ENCODE data around the gene ENDOG. TPM values are rescaled to one million over a fixed set of nuclear protein-coding genes. Genes with fewer than 3 reads are reported as not detected.

ENDOG gene
- polyA plus RNA-seq, 1 donor from 2014 or later = 61.5 TPM

GRCh38 chr9:128809036-128809599 is 9.2 kb upstream of the ENDOG start:
- Histone ChIP-seq H3F3A (ENCODE audit: insufficient read depth, low read length, poor library complexity, severe bottlenecking) (no peaks in the 10 kb centered on the region), H3K4me2 (ENCODE audit: low read length) (no peak overlapping the region), H3K27ac (ENCODE audit: low read length) (no peak overlapping the region), H3K36me3 (ENCODE audit: insufficient read depth, low read length) (no peaks in the 10 kb centered on the region), H3K79me2 (replicated peaks; ENCODE audit: insufficient read depth, low read length) (no peaks in the 10 kb centered on the region), H3K4me3 (ENCODE audit: low read length) (no peak overlapping the region), H4K20me1 (ENCODE audit: insufficient read depth) (no peaks in the 10 kb centered on the region), H2AFZ (ENCODE audit: low read depth, low read length) (no peak overlapping the region), H3K27me3 (ENCODE audit: insufficient read depth, low read depth, low read length) (no peaks in the 10 kb centered on the region), H3K9me3 (ENCODE audit: low read length) (no peaks in the 10 kb centered on the region), H3K9me2 (ENCODE audit: insufficient read depth, low read length) (no peaks in the 10 kb centered on the region), H3K9ac (ENCODE audit: low read length) (no peak overlapping the region)
- TF ChIP-seq MXI1 (conservative IDR thresholded peaks at IDR 0.05; ENCODE audit: poor library complexity, severe bottlenecking) (no peak), REST (IDR thresholded peaks at IDR 0.05; ENCODE audit: borderline replicate concordance) (no peak), EP300 (conservative IDR thresholded peaks at IDR 0.05; ENCODE audit: poor library complexity, severe bottlenecking) (no peak), TAF1 (IDR thresholded peaks at IDR 0.05; ENCODE audit: low read depth) (no peak), SMC3 (conservative IDR thresholded peaks at IDR 0.05; ENCODE audit: poor library complexity) (no peak), POLR2AphosphoS5 (IDR thresholded peaks at IDR 0.05) (no peak), EZH2 (IDR thresholded peaks at IDR 0.05; ENCODE audit: borderline replicate concordance, insufficient read depth, low read length, poor library complexity, severe bottlenecking) (no peak), CTCF (IDR thresholded peaks at IDR 0.05; ENCODE audit: poor library complexity, severe bottlenecking) (no peak), RAD21 (conservative IDR thresholded peaks at IDR 0.05) (no peak)

- H3K9me2 ChIP-seq (ENCODE audit: insufficient read depth, low read length) = no peaks in the 10 kb centered on the region
- H3K27me3 ChIP-seq (ENCODE audit: insufficient read depth, low read depth, low read length) = no peaks in the 10 kb centered on the region
- no peaks in the 10 kb centered on the region for H3K79me2 ChIP-seq (replicated peaks; ENCODE audit: insufficient read depth, low read length)
- no peak overlapping the region for H3K4me3 ChIP-seq (ENCODE audit: low read length)
- no peaks in the 10 kb centered on the region for H4K20me1 ChIP-seq (ENCODE audit: insufficient read depth)
- no peaks in the 10 kb centered on the region for H3K36me3 ChIP-seq (ENCODE audit: insufficient read depth, low read length)
- no peak overlapping the region for H3K4me2 ChIP-seq (ENCODE audit: low read length)
- no peak overlapping the region for H3K9ac ChIP-seq (ENCODE audit: low read length)
- H3K27ac ChIP-seq (ENCODE audit: low read length) = no peak overlapping the region
- H3K9me3 ChIP-seq (ENCODE audit: low read length) = no peaks in the 10 kb centered on the region
- no peak overlapping the region for H2AFZ ChIP-seq (ENCODE audit: low read depth, low read length)
- H3F3A ChIP-seq (ENCODE audit: insufficient read depth, low read length, poor library complexity, severe bottlenecking) = no peaks in the 10 kb centered on the region
- no peak for TF ChIP-seq EP300 (conservative IDR thresholded peaks at IDR 0.05; ENCODE audit: poor library complexity, severe bottlenecking)
- no peak for TF ChIP-seq EZH2 (IDR thresholded peaks at IDR 0.05; ENCODE audit: borderline replicate concordance, insufficient read depth, low read length, poor library complexity, severe bottlenecking)
- no peak for TF ChIP-seq SMC3 (conservative IDR thresholded peaks at IDR 0.05; ENCODE audit: poor library complexity)
- TF ChIP-seq REST (IDR thresholded peaks at IDR 0.05; ENCODE audit: borderline replicate concordance) = no peak
- TF ChIP-seq MXI1 (conservative IDR thresholded peaks at IDR 0.05; ENCODE audit: poor library complexity, severe bottlenecking) = no peak
- no peak for TF ChIP-seq CTCF (IDR thresholded peaks at IDR 0.05; ENCODE audit: poor library complexity, severe bottlenecking)
- no peak for TF ChIP-seq TAF1 (IDR thresholded peaks at IDR 0.05; ENCODE audit: low read depth)
- no peak for TF ChIP-seq POLR2AphosphoS5 (IDR thresholded peaks at IDR 0.05)
Measured at GRCh38 chr9:128809831-128810230, 8.5 kb upstream of the ENDOG start.
